ENCODE results near the gene PCDHA7. TPM values are rescaled to one million over a fixed set of nuclear protein-coding genes. Genes with fewer than 3 reads are reported as not detected.
"Not testable (repeated sequence)": the region's sequence is repeated elsewhere in the genome, so short reads cannot be mapped to it uniquely, and the experiment has no call there.

The PCDHA7 gene
- polyA plus RNA-seq, 1 donor, result 0.35 TPM

- DNase-seq, result no peak
Observed at GRCh38 chr5:140857177-140857986, 23.3 kb downstream of the PCDHA7 start.

GRCh38 chr5:140857987-140858240 lies 23.8 kb downstream of the PCDHA7 start:
- no peak for DNase-seq

- no peak for DNase-seq
Observed at GRCh38 chr5:140862441-140863295, 28.6 kb downstream of the PCDHA7 start.

GRCh38 chr5:140868721-140869554 lies 34.9 kb downstream of the PCDHA7 start, which contains the start of gene PCDHA11:
Gene PCDHA11 (plus strand): TSS chr5:140868957. CDS start chr5:140869104, 147 bp downstream.
- no peak for DNase-seq

- DNase-seq, result no peak
Observed at GRCh38 chr5:140869555-140869886, 35.5 kb downstream of the PCDHA7 start.

- no peak for DNase-seq
Observed at GRCh38 chr5:140870221-140871201, 36.4 kb downstream of the PCDHA7 start.

- DNase-seq, result no peak
Observed at GRCh38 chr5:140875085-140876065, 41.3 kb downstream of the PCDHA7 start, which contains the start of gene PCDHA12. Gene PCDHA12 (plus strand): TSS chr5:140875308. CDS start chr5:140875473, 165 bp downstream.

GRCh38 chr5:140876541-140877261 lies 42.6 kb downstream of the PCDHA7 start:
- DNase-seq, result not testable (repeated sequence)

- no peak for DNase-seq
Observed at GRCh38 chr5:140877262-140877581, 43.2 kb downstream of the PCDHA7 start.

GRCh38 chr5:140881889-140882590 lies 48.0 kb downstream of the PCDHA7 start, which contains the start of gene PCDHA13:
Gene PCDHA13 (plus strand): TSS chr5:140882124. CDS start chr5:140882269, 145 bp downstream.
- DNase-seq, result no peak

- no peak for DNase-seq
Observed at GRCh38 chr5:140882591-140882899, 48.5 kb downstream of the PCDHA7 start.

GRCh38 chr5:140883373-140883772 lies 49.3 kb downstream of the PCDHA7 start:
- no peak for DNase-seq

- no peak for DNase-seq
Observed at GRCh38 chr5:140883927-140884697, 50.0 kb downstream of the PCDHA7 start.

Measured in left kidney (tissue), 2 donors.